Panc1 (cell line): Measurements from ENCODE around the gene PORCN. TPM values are rescaled to one million over a fixed set of nuclear protein-coding genes. Genes with fewer than 3 reads are reported as not detected.

Experiments
- ATAC-seq: fragments of 200-7000 bp; cut with Tn5 transposase; 2 replicates; pipeline ENCODE4 v1.9.1; 2020; ENCODE audit warnings: mild to moderate bottlenecking, moderate library complexity
- BruUV-seq: library from RNA; stranded (reverse); fragments of 400-500 nt; replicated peaks from 2 replicates; lab custom pipeline; 2021; lab: Mats Ljungman, UMichigan
- CTCF ChIA-PET: fragments of 300-600 bp; sonication (Branson Sonifier 250); formaldehyde crosslinking; loops from one replicate; lab custom pipeline; 2022; ENCODE audit warnings: antibody characterized with exemption; lab: Charles Lee
- POLR2A ChIA-PET: fragments of 300-600 bp; sonication (Branson Sonifier 250); formaldehyde crosslinking; loops from one replicate; lab custom pipeline; 2022; ENCODE audit warnings: antibody characterized with exemption; lab: Charles Lee
- DNase-seq: peaks from one replicate; pipeline ENCODE4 v3.0.0-alpha.2; 2010; ENCODE audit warnings: low read depth, low spot score
- H3K27ac ChIP-seq: 2 replicates; pipeline ENCODE4 v1.5.1; 2011; ENCODE audit warnings: mild to moderate bottlenecking, low read length, inconsistent platforms
- H3K27me3 ChIP-seq: fragments of 200-500 bp; sonication (Bioruptor generic); 2 replicates; pipeline ENCODE4 v1.6.0; 2014; ENCODE audit warnings: low read length, inconsistent platforms; ENCODE audit not compliant: control insufficient read depth, insufficient read depth
- H3K36me3 ChIP-seq: fragments of 200-500 bp; sonication (Bioruptor generic); 2 replicates; pipeline ENCODE4 v1.5.1; 2014; ENCODE audit warnings: inconsistent platforms, mild to moderate bottlenecking, low read length, moderate library complexity; ENCODE audit not compliant: control insufficient read depth, insufficient read depth
- H3K4me1 ChIP-seq: 2 replicates; pipeline ENCODE4 v1.5.1; 2011; ENCODE audit warnings: inconsistent platforms, mild to moderate bottlenecking, low read length, moderate library complexity; ENCODE audit not compliant: control insufficient read depth, insufficient read depth
- H3K4me3 ChIP-seq, 2 experiments: 2 replicates each; pipeline ENCODE4 v1.5.1; 2011 to 2012; ENCODE audit warnings: low read depth in 2 of 2, low read length in 2 of 2, mild to moderate bottlenecking in 2 of 2, inconsistent platforms in 1 of 2, moderate library complexity in 1 of 2
- H3K9me3 ChIP-seq: fragments of 200-500 bp; sonication (Bioruptor generic); 2 replicates; pipeline ENCODE4 v1.5.1; 2014; ENCODE audit warnings: low read depth, mild to moderate bottlenecking, inconsistent platforms, low read length, moderate library complexity; ENCODE audit not compliant: control insufficient read depth, insufficient read depth
- CTCF ChIP-seq: fragments of 450-650 bp; IDR thresholded peaks from 2 replicates; pipeline ENCODE4 v1.5.1; 2017; ENCODE audit warnings: mild to moderate bottlenecking
- POLR2AphosphoS5 ChIP-seq: IDR thresholded peaks from 2 replicates; pipeline ENCODE4 v1.6.1; 2012; ENCODE audit warnings: mild to moderate bottlenecking, low read depth, low read length, moderate library complexity
- SIN3A ChIP-seq: IDR thresholded peaks from 2 replicates; pipeline ENCODE4 v1.6.1; 2012; ENCODE audit warnings: low read depth, mild to moderate bottlenecking, low read length, moderate library complexity, borderline replicate concordance; ENCODE audit not compliant: insufficient read depth
- TCF7L2 ChIP-seq: IDR thresholded peaks from 2 replicates; pipeline ENCODE4 v1.6.1; 2011; ENCODE audit warnings: mild to moderate bottlenecking, low read depth, low read length, inconsistent platforms
- in situ Hi-C: cut with HindIII; loops from 2 replicates; pipeline ENCODE4 v1.10.0; 2016; ENCODE audit warnings: low sequenced_read_pairs, low pct_unique_long_range_greater_than_20kb
- intact Hi-C: fragments of 100-400 bp; cut with micrococcal nuclease; formaldehyde crosslinking; loops from one replicate; pipeline ENCODE4 v1.10.0; 2022; ENCODE audit not compliant: unreplicated experiment
- total RNA-seq: library from RNA; stranded (reverse); gene quantifications from one replicate; pipeline ENCODE4 v1.2.1, GENCODE V29; 2021; ENCODE audit not compliant: unreplicated experiment
- TF ChIP-seq, protein P1 (sequence below), 2 experiments: IDR thresholded peaks; 2 replicates each; pipeline ENCODE4 v1.6.1; 2011 to 2012; ENCODE audit warnings: low read depth in 2 of 2, control low read depth in 1 of 2, low read length in 1 of 2, mild to moderate bottlenecking in 1 of 2, moderate library complexity in 1 of 2; ENCODE audit not compliant: insufficient read depth in 1 of 2

PORCN gene
- total RNA-seq, 1 experiment from 2014 or later, result 8.6 TPM

- Histone ChIP-seq H3K4me3 (no peak overlapping the region), H3K27me3 (no peaks in the 10 kb centered on the region), H3K9me3 (no peaks in the 10 kb centered on the region), H3K27ac (no peak overlapping the region), H3K4me1 (no peaks in the 10 kb centered on the region), H3K36me3 (no peaks in the 10 kb centered on the region)
- in situ Hi-C loops, result no loop called here
- BruUV-seq, result no TSS peak
- intact Hi-C loops, result no loop called here
- TF ChIP-seq TCF7L2 (no peak), POLR2AphosphoS5 (no peak), CTCF (no peak), SIN3A (no peak)
- TF ChIP-seq, protein P1, sequence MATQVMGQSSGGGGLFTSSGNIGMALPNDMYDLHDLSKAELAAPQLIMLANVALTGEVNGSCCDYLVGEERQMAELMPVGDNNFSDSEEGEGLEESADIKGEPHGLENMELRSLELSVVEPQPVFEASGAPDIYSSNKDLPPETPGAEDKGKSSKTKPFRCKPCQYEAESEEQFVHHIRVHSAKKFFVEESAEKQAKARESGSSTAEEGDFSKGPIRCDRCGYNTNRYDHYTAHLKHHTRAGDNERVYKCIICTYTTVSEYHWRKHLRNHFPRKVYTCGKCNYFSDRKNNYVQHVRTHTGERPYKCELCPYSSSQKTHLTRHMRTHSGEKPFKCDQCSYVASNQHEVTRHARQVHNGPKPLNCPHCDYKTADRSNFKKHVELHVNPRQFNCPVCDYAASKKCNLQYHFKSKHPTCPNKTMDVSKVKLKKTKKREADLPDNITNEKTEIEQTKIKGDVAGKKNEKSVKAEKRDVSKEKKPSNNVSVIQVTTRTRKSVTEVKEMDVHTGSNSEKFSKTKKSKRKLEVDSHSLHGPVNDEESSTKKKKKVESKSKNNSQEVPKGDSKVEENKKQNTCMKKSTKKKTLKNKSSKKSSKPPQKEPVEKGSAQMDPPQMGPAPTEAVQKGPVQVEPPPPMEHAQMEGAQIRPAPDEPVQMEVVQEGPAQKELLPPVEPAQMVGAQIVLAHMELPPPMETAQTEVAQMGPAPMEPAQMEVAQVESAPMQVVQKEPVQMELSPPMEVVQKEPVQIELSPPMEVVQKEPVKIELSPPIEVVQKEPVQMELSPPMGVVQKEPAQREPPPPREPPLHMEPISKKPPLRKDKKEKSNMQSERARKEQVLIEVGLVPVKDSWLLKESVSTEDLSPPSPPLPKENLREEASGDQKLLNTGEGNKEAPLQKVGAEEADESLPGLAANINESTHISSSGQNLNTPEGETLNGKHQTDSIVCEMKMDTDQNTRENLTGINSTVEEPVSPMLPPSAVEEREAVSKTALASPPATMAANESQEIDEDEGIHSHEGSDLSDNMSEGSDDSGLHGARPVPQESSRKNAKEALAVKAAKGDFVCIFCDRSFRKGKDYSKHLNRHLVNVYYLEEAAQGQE (IDR thresholded peaks at IDR 0.05; ENCODE audit: insufficient read depth in 1 of 2, low read depth in 2 of 2, low read length in 1 of 2), result no peak
- ChIA-PET CTCF (no interaction called here), POLR2A (no interaction called here)
- ATAC-seq (peak; percentile 71), DNase-seq (no peak)
These were observed 10.4 kb upstream of the PORCN start for GRCh38 chrX:48498374-48498809.

GRCh38 chrX:48504261-48504660, 4.5 kb upstream of the PORCN start:
- no peaks in the 10 kb centered on the region for H3K27me3 ChIP-seq
- H3K27ac ChIP-seq, result no peak overlapping the region
- TF ChIP-seq SIN3A, result no peak
- TF ChIP-seq TCF7L2, result no peak
- TF ChIP-seq, protein P1 (IDR thresholded peaks at IDR 0.05; ENCODE audit: insufficient read depth in 1 of 2, low read depth in 2 of 2, low read length in 1 of 2), result no peak
- no peak for TF ChIP-seq POLR2AphosphoS5
- TF ChIP-seq CTCF, result no peak
- no TSS peak for BruUV-seq
- intact Hi-C loops (loop anchor here (10.0 kb wide), 1 partner anchor 419 kb away; no protein-coding TSS in a partner anchor), in situ Hi-C loops (no loop called here)
- H3K4me1 ChIP-seq, result no peaks in the 10 kb centered on the region
- ATAC-seq, result no peak
- no peak overlapping the region for H3K4me3 ChIP-seq
- H3K9me3 ChIP-seq, result no peaks in the 10 kb centered on the region
- ChIA-PET POLR2A (interaction anchor here (0.5 kb wide), 1 partner anchor 20 kb away, joined by 3 read pairs; no protein-coding TSS in a partner anchor), CTCF (no interaction called here)
- no peaks in the 10 kb centered on the region for H3K36me3 ChIP-seq
- no peak for DNase-seq
